ENCODE results near the gene KCNK1. TPM values are rescaled to one million over a fixed set of nuclear protein-coding genes. Genes with fewer than 3 reads are reported as not detected.

KCNK1 gene
- total and polyA plus RNA-seq, 2 donors (not counting 1 experiment from before 2014, with no cell fraction given) = 0.48 to 2.6 TPM

DNA sequence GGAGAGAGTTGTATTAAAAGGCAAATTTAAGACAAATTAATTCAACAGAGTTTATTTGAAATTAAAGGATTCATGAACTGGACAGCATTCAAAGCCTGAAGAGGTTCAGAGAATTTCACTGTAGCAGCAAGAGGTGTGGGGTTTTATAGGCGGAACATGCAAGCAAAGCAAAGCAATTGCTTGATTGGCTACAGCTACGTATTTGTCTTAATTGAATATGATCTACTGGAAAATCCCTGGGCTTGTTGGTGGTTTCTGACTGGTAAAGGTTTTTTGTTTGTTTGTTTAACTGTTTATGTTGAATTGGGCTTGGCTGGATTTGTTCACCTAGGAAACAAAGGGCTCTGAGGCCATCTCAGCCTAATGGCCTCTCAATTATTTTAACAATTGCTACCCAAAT, 61.5 kb downstream of the KCNK1 start:
- DNase-seq (ENCODE audit: low read depth in 2 of 2) = no peak
- H3K36me3 ChIP-seq (ENCODE audit: control insufficient read depth, insufficient read depth, low read length) = no peaks in the 10 kb centered on the region

GRCh38 chr1:233675893-233676292, 62.0 kb downstream of the KCNK1 start:
- no peak overlapping the region for H3K27ac ChIP-seq (ENCODE audit: insufficient read depth, low read length)

More for the DNA sequence above, 61.5 kb downstream of the KCNK1 start:
- H2AFZ ChIP-seq (ENCODE audit: low read length) = no peak overlapping the region
- TF ChIP-seq EZH2 (IDR thresholded peaks at IDR 0.05; ENCODE audit: low read length, missing control alignments) = no peak
- TF ChIP-seq, protein P1, sequence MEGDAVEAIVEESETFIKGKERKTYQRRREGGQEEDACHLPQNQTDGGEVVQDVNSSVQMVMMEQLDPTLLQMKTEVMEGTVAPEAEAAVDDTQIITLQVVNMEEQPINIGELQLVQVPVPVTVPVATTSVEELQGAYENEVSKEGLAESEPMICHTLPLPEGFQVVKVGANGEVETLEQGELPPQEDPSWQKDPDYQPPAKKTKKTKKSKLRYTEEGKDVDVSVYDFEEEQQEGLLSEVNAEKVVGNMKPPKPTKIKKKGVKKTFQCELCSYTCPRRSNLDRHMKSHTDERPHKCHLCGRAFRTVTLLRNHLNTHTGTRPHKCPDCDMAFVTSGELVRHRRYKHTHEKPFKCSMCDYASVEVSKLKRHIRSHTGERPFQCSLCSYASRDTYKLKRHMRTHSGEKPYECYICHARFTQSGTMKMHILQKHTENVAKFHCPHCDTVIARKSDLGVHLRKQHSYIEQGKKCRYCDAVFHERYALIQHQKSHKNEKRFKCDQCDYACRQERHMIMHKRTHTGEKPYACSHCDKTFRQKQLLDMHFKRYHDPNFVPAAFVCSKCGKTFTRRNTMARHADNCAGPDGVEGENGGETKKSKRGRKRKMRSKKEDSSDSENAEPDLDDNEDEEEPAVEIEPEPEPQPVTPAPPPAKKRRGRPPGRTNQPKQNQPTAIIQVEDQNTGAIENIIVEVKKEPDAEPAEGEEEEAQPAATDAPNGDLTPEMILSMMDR (conservative IDR thresholded peaks at IDR 0.05 in 1 of 2, IDR thresholded peaks at IDR 0.05 in 1 of 2; ENCODE audit: low read depth in 1 of 2, low read length in 2 of 2) = no peak
- no peak overlapping the region for H3K9ac ChIP-seq (ENCODE audit: insufficient read depth, low read length)
- H4K20me1 ChIP-seq (ENCODE audit: control insufficient read depth, extremely low read depth, insufficient read depth, low read length) = no peaks in the 10 kb centered on the region
- no peak overlapping the region for H3K27ac ChIP-seq (ENCODE audit: insufficient read depth, low read length)
- H3K9me3 ChIP-seq (ENCODE audit: control insufficient read depth, insufficient read depth, low read depth, low read length) = no peaks in the 10 kb centered on the region
- H3K4me3 ChIP-seq (replicated peaks in 1 of 4; ENCODE audit: control extremely low read depth in 1 of 4, insufficient read depth in 1 of 4, low read depth in 3 of 4, low read length in 4 of 4) = no peak overlapping the region
- H3K4me2 ChIP-seq (ENCODE audit: extremely low read depth, insufficient read depth, low read length) = no peak overlapping the region
- H3K79me2 ChIP-seq (ENCODE audit: control insufficient read depth, insufficient read depth, low read length) = no peaks in the 10 kb centered on the region
- no peaks in the 10 kb centered on the region for H3K27me3 ChIP-seq (ENCODE audit: control insufficient read depth, insufficient read depth, low read length)
- no peaks in the 10 kb centered on the region for H3K4me1 ChIP-seq (ENCODE audit: control insufficient read depth, extremely low read depth, insufficient read depth, low read length)

DNA sequence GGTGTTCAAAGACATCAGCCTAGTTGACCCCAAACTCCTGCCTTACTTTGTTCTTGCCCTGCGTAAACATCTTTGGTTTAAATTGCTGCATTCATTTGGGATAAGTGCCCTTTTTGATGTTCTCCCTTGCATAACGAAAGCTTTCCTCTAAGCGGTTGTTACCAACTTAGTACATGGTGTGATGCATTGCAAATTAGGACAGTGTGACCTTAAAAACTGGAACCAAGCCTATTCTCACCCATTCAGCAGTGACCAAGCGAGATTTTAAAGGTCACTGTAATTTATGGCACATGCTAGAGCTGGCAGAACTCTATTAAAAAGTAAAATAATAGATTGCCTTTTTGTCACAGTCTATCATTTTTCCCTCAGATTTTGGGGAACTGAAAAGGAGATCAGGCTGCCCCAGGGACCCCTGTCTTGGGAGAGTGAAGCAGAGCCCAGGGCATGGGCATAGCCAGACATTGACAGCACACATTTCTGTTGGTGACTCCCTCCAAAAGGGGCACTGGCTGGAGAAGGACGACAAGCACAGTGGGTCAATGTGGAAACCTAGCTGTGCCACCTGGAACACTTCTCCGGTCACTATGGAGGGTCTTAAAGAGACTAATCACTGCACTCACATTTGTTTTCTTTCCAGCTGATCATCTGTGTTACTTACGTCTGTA, 63.9 kb downstream of the KCNK1 start:
- Histone ChIP-seq H3K4me2 (ENCODE audit: extremely low read depth, insufficient read depth, low read length) (no peak overlapping the region), H4K20me1 (ENCODE audit: control insufficient read depth, extremely low read depth, insufficient read depth, low read length) (no peaks in the 10 kb centered on the region), H2AFZ (ENCODE audit: low read length) (no peak overlapping the region), H3K27ac (ENCODE audit: insufficient read depth, low read length) (no peak overlapping the region), H3K36me3 (ENCODE audit: control insufficient read depth, insufficient read depth, low read length) (no peaks in the 10 kb centered on the region), H3K9ac (ENCODE audit: insufficient read depth, low read length) (no peak overlapping the region), H3K4me1 (ENCODE audit: control insufficient read depth, extremely low read depth, insufficient read depth, low read length) (no peaks in the 10 kb centered on the region), H3K27me3 (ENCODE audit: control insufficient read depth, insufficient read depth, low read length) (no peaks in the 10 kb centered on the region), H3K4me3 (replicated peaks in 1 of 4; ENCODE audit: control extremely low read depth in 1 of 4, insufficient read depth in 1 of 4, low read depth in 3 of 4, low read length in 4 of 4) (no peak overlapping the region), H3K79me2 (ENCODE audit: control insufficient read depth, insufficient read depth, low read length) (no peaks in the 10 kb centered on the region), H3K9me3 (ENCODE audit: control insufficient read depth, insufficient read depth, low read depth, low read length) (no peaks in the 10 kb centered on the region)
- TF ChIP-seq EZH2 (IDR thresholded peaks at IDR 0.05; ENCODE audit: low read length, missing control alignments) = no peak
- TF ChIP-seq, protein P1 (conservative IDR thresholded peaks at IDR 0.05 in 1 of 2, IDR thresholded peaks at IDR 0.05 in 1 of 2; ENCODE audit: low read depth in 1 of 2, low read length in 2 of 2) = no peak
- no peak for DNase-seq (ENCODE audit: low read depth in 2 of 2)

More at GRCh38 chr1:233675893-233676292, 62.0 kb downstream of the KCNK1 start:
- Histone ChIP-seq H2AFZ (ENCODE audit: low read length) (no peak overlapping the region), H3K4me1 (ENCODE audit: control insufficient read depth, extremely low read depth, insufficient read depth, low read length) (no peaks in the 10 kb centered on the region), H3K27me3 (ENCODE audit: control insufficient read depth, insufficient read depth, low read length) (no peaks in the 10 kb centered on the region), H4K20me1 (ENCODE audit: control insufficient read depth, extremely low read depth, insufficient read depth, low read length) (no peaks in the 10 kb centered on the region), H3K79me2 (ENCODE audit: control insufficient read depth, insufficient read depth, low read length) (no peaks in the 10 kb centered on the region), H3K36me3 (ENCODE audit: control insufficient read depth, insufficient read depth, low read length) (no peaks in the 10 kb centered on the region), H3K9ac (ENCODE audit: insufficient read depth, low read length) (no peak overlapping the region), H3K4me2 (ENCODE audit: extremely low read depth, insufficient read depth, low read length) (no peak overlapping the region), H3K4me3 (replicated peaks in 1 of 4; ENCODE audit: control extremely low read depth in 1 of 4, insufficient read depth in 1 of 4, low read depth in 3 of 4, low read length in 4 of 4) (no peak overlapping the region), H3K9me3 (ENCODE audit: control insufficient read depth, insufficient read depth, low read depth, low read length) (no peaks in the 10 kb centered on the region)
- TF ChIP-seq, protein P1 (conservative IDR thresholded peaks at IDR 0.05 in 1 of 2, IDR thresholded peaks at IDR 0.05 in 1 of 2; ENCODE audit: low read depth in 1 of 2, low read length in 2 of 2) = no peak
- no peak for TF ChIP-seq EZH2 (IDR thresholded peaks at IDR 0.05; ENCODE audit: low read length, missing control alignments)
- no peak for DNase-seq (ENCODE audit: low read depth in 2 of 2)

Data from fibroblast of lung (primary cell).